PC-3 (cell line): ENCODE results near the gene CHD3. TPM values are rescaled to one million over a fixed set of nuclear protein-coding genes. Genes with fewer than 3 reads are reported as not detected.

Experiments used
- ATAC-seq: fragments of 200-7000 bp; cut with Tn5 transposase; 2 replicates; pipeline ENCODE4 v1.9.1; 2020; ENCODE audit warnings: mild to moderate bottlenecking, moderate library complexity
- BruUV-seq: library from RNA; stranded (reverse); fragments of 400-500 nt; replicated peaks from 2 replicates; lab custom pipeline; 2021; lab: Mats Ljungman, UMichigan
- CTCF ChIA-PET: fragments of 300-600 bp; sonication (Branson Sonifier 250); formaldehyde crosslinking; loops from one replicate; lab custom pipeline; 2022; ENCODE audit warnings: antibody characterized with exemption; lab: Charles Lee
- POLR2A ChIA-PET: fragments of 300-600 bp; sonication (Branson Sonifier 250); formaldehyde crosslinking; loops from one replicate; lab custom pipeline; 2022; ENCODE audit warnings: antibody characterized with exemption; ENCODE audit not compliant: unreplicated experiment; lab: Charles Lee
- DNase-seq: peaks from one replicate; pipeline ENCODE4 v3.0.0-alpha.2; 2015
- H2AFZ ChIP-seq: fragments of 300-600 bp; sonication (generic); 2 replicates; pipeline ENCODE4 v1.6.0; 2016; ENCODE audit warnings: antibody characterized with exemption, low read length
- H3F3A ChIP-seq: fragments of 300-600 bp; sonication (generic); one replicate; pipeline ENCODE4 v1.6.0; 2017; ENCODE audit warnings: antibody characterized with exemption, low read length, control low read depth, mild to moderate bottlenecking; ENCODE audit not compliant: unreplicated experiment
- H3K27ac ChIP-seq: fragments of 300-600 bp; sonication (generic); 2 replicates; pipeline ENCODE4 v1.5.1; 2016; ENCODE audit warnings: mild to moderate bottlenecking, low read length
- H3K27me3 ChIP-seq: fragments of 300-600 bp; sonication (generic); 2 replicates; pipeline ENCODE4 v1.6.1; 2016; ENCODE audit warnings: low read length, mixed read lengths
- H3K36me3 ChIP-seq: fragments of 300-600 bp; sonication (generic); 2 replicates; pipeline ENCODE4 v1.6.1; 2016; ENCODE audit warnings: low read depth, mixed run types, low read length, mixed read lengths
- H3K4me1 ChIP-seq: fragments of 300-600 bp; sonication (generic); 2 replicates; pipeline ENCODE4 v1.5.1; 2016; ENCODE audit warnings: low read length; ENCODE audit not compliant: insufficient read depth
- H3K4me2 ChIP-seq: fragments of 300-600 bp; sonication (generic); 2 replicates; pipeline ENCODE4 v1.6.0; 2016; ENCODE audit warnings: low read length
- H3K4me3 ChIP-seq: fragments of 300-600 bp; sonication (generic); 2 replicates; pipeline ENCODE4 v1.5.1; 2016; ENCODE audit warnings: mild to moderate bottlenecking, low read length, mixed read lengths
- H3K79me2 ChIP-seq: fragments of 300-600 bp; sonication (generic); 2 replicates; pipeline ENCODE4 v1.6.1; 2017; ENCODE audit warnings: low read length, mixed read lengths
- H3K9ac ChIP-seq: fragments of 300-600 bp; sonication (generic); 2 replicates; pipeline ENCODE4 v1.6.0; 2016; ENCODE audit warnings: mild to moderate bottlenecking, low read length
- H3K9me2 ChIP-seq: fragments of 300-600 bp; sonication (generic); replicated peaks from 2 replicates; pipeline ENCODE4 v1.6.1; 2016; ENCODE audit warnings: mixed run types, low read length, mixed read lengths
- H3K9me3 ChIP-seq: fragments of 300-600 bp; sonication (generic); 2 replicates; pipeline ENCODE4 v1.6.1; 2016; ENCODE audit warnings: low read length, mixed read lengths
- H4K20me1 ChIP-seq: fragments of 300-600 bp; sonication (generic); 2 replicates; pipeline ENCODE4 v1.6.1; 2016; ENCODE audit warnings: low read length, mixed read lengths
- CTCF ChIP-seq: fragments of 300-600 bp; sonication (generic); conservative IDR thresholded peaks from 2 replicates; pipeline ENCODE4 v1.5.1; 2017; ENCODE audit warnings: antibody characterized with exemption, low read depth, mild to moderate bottlenecking, low read length
- EZH2 ChIP-seq: fragments of 300-600 bp; sonication (generic); IDR thresholded peaks from one replicate; pipeline ENCODE4 v1.6.1; 2017; ENCODE audit warnings: antibody characterized with exemption, mild to moderate bottlenecking, low read length; ENCODE audit not compliant: unreplicated experiment
- EZH2phosphoT487 ChIP-seq: fragments of 300-600 bp; sonication (generic); IDR thresholded peaks from 2 replicates; pipeline ENCODE4 v1.6.1; 2018; ENCODE audit warnings: mild to moderate bottlenecking, antibody characterized with exemption, low read length, borderline replicate concordance
- intact Hi-C: fragments of 100-400 bp; cut with micrococcal nuclease; formaldehyde crosslinking; loops from 2 replicates; pipeline ENCODE4 v1.9.0; 2023
- total RNA-seq: library from RNA; depleted of rRNA; stranded (reverse); fragments of >200 nt; gene quantifications from 2 replicates; pipeline ENCODE4 v1.2.3, GENCODE V29; 2014

CHD3 gene
- total RNA-seq, 1 experiment from 2014 or later = 102 TPM

DNA sequence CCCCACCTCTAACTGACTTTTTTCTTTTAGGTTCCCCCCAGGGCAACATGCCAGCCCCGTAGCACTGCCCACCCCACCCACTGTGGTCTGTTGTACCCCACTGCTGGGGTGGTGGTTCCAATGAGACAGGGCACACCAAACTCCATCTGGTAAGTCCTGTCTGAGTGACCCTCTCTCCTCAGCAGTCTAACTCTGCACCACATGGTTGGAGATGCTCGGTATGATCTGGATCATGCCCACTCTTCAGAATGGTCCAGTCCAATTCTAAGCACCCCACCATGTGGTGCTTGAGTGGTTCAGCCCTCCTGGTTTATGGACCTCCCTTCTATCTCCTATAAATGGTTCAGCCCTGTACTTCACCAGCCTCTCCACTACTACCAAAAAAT is 48.7 kb upstream of the CHD3 start:
- Histone ChIP-seq H3K9me2 (no peaks in the 10 kb centered on the region), H3F3A (no peaks in the 10 kb centered on the region), H3K79me2 (peaks cover 33% of the 10 kb centered on the region), H3K4me2 (no peak overlapping the region), H3K4me3 (no peak overlapping the region), H2AFZ (no peak overlapping the region), H3K27ac (no peak overlapping the region), H3K9me3 (no peaks in the 10 kb centered on the region), H3K9ac (no peak overlapping the region), H3K36me3 (no peaks in the 10 kb centered on the region), H3K27me3 (no peaks in the 10 kb centered on the region), H4K20me1 (no peaks in the 10 kb centered on the region), H3K4me1 (peaks cover 34% of the 10 kb centered on the region)
- no TSS peak for BruUV-seq
- DNase-seq (no peak), ATAC-seq (no peak)
- intact Hi-C loops = loop anchor here (5.0 kb wide), 1 partner anchor 98 kb away; no protein-coding TSS in a partner anchor
- ChIA-PET CTCF (no interaction called here), POLR2A (no interaction called here)
- TF ChIP-seq CTCF (no peak), EZH2 (no peak), EZH2phosphoT487 (no peak)

DNA sequence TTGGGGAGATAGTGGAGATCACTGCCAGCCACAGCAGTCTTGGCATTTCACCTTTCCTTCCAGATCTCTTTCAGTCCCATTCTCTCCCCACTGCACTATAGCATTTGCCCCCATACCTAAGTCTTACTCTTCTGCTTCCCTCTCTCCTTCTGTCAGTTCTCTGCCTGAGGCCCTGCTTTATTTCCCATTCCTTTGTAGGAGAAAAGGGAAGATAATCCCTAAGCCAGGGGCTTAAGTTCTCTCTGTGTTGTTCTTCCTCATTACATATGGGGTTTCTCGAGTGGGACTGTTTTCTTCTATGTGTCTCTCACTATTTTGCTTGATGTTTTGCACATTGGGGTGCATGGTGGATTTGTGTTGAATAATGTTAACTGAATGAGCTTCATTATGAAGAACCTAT is 48.1 kb upstream of the CHD3 start:
- CTCF ChIA-PET = no interaction called here
- no TSS peak for BruUV-seq

DNA sequence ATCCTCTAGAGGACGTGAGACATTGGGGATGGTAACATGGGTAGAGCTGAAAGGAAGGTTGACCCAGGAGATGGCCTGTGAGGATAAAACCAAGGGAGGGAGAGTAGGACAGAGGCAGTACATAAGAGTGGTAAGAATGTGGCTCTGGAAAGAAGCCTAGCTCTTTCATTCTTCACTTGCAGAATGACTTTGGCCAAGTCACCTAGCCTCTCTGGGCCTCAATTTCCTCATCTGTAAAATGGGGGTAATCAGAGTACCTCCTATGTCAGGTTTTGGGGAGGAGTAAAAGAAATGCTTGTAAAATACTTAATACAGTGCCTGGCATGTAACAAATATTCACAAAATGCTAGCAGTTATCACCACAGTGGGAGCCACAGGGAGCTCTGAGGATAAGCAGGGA is 47.7 kb upstream of the CHD3 start:
- ATAC-seq (no peak), DNase-seq (no peak)
- BruUV-seq = no TSS peak
- no peaks in the 10 kb centered on the region for H3F3A ChIP-seq
- H3K4me2 ChIP-seq = peak overlapping the region; percentile 88
- H3K36me3 ChIP-seq = no peaks in the 10 kb centered on the region
- intact Hi-C loops = loop anchor here (5.0 kb wide), 1 partner anchor 99 kb away; no protein-coding TSS in a partner anchor
- no peaks in the 10 kb centered on the region for H3K9me3 ChIP-seq
- peaks cover 42% of the 10 kb centered on the region for H3K4me1 ChIP-seq
- H3K79me2 ChIP-seq = peaks cover 43% of the 10 kb centered on the region
- H3K4me3 ChIP-seq = peak overlapping the region; percentile 84
- H3K27me3 ChIP-seq = no peaks in the 10 kb centered on the region
- H2AFZ ChIP-seq = no peak overlapping the region
- no peak for TF ChIP-seq EZH2phosphoT487
- no peak for TF ChIP-seq CTCF
- TF ChIP-seq EZH2 = no peak
- H4K20me1 ChIP-seq = no peaks in the 10 kb centered on the region
- peak overlapping the region; percentile 98 for H3K27ac ChIP-seq
- POLR2A ChIA-PET = no interaction called here
- H3K9me2 ChIP-seq = no peaks in the 10 kb centered on the region
- peak overlapping the region; percentile 100 for H3K9ac ChIP-seq
- CTCF ChIA-PET = no interaction called here

More for the DNA sequence above, 48.1 kb upstream of the CHD3 start:
- Histone ChIP-seq H2AFZ (no peak overlapping the region), H3K79me2 (peaks cover 39% of the 10 kb centered on the region), H3K27ac (no peak overlapping the region), H3K4me2 (peak overlapping the region; percentile 88), H3K27me3 (no peaks in the 10 kb centered on the region), H3K4me3 (no peak overlapping the region), H3K4me1 (peaks cover 40% of the 10 kb centered on the region), H3K9ac (no peak overlapping the region), H4K20me1 (no peaks in the 10 kb centered on the region), H3K9me3 (no peaks in the 10 kb centered on the region), H3F3A (no peaks in the 10 kb centered on the region), H3K36me3 (no peaks in the 10 kb centered on the region), H3K9me2 (no peaks in the 10 kb centered on the region)
- POLR2A ChIA-PET = no interaction called here
- intact Hi-C loops = loop anchor here (5.0 kb wide), 1 partner anchor 98 kb away; no protein-coding TSS in a partner anchor
- no peak for TF ChIP-seq EZH2
- ATAC-seq (no peak), DNase-seq (no peak)
